Adipocyte (in vitro differentiated cells): ENCODE measurements around the gene AKT2.
"Not testable (repeated sequence)": the region's sequence is repeated elsewhere in the genome, so short reads cannot be mapped to it uniquely, and the experiment has no call there.

Experiments
- DNase-seq: peaks from one replicate; pipeline ENCODE4 v3.0.0-alpha.2; 2015; ENCODE audit warnings: low read depth
- H3K27me3 ChIP-seq: replicated peaks from 2 replicates; pipeline ENCODE4 v1.7.0; 2013; ENCODE audit warnings: mild to moderate bottlenecking, low read length, moderate library complexity; ENCODE audit not compliant: control insufficient read depth, insufficient read depth
- H3K36me3 ChIP-seq: 2 replicates; pipeline ENCODE4 v1.7.0; 2013; ENCODE audit warnings: low read length, mild to moderate bottlenecking, moderate library complexity; ENCODE audit not compliant: control insufficient read depth, insufficient read depth, severe bottlenecking
- H3K4me1 ChIP-seq: 2 replicates; pipeline ENCODE4 v1.7.0; 2013; ENCODE audit warnings: mild to moderate bottlenecking, low read length, moderate library complexity; ENCODE audit not compliant: control insufficient read depth, insufficient read depth
- H3K4me3 ChIP-seq: 2 replicates; pipeline ENCODE4 v1.7.0; 2013; ENCODE audit warnings: mild to moderate bottlenecking, low read length, moderate library complexity
- H3K9ac ChIP-seq: 2 replicates; pipeline ENCODE4 v1.7.0; 2013; ENCODE audit warnings: mild to moderate bottlenecking, low read length, moderate library complexity
- H3K9me3 ChIP-seq: 2 replicates; pipeline ENCODE4 v1.7.0; 2013; ENCODE audit warnings: mild to moderate bottlenecking, low read length, moderate library complexity; ENCODE audit not compliant: control insufficient read depth

Gene AKT2

GRCh38 chr19:40284501-40285352, at the start of gene AKT2:
AKT2 (minus strand) TSS chr19:40285345; CDS start chr19:40265267, 20,078 bp downstream.
- Histone ChIP-seq H3K27me3 (no peaks in the 10 kb centered on the region), H3K9me3 (no peaks in the 10 kb centered on the region), H3K36me3 (no peaks in the 10 kb centered on the region), H3K4me3 (peak within 1 kb of the TSS; percentile 94), H3K4me1 (peaks cover 61% of the 10 kb centered on the region), H3K9ac (peak within 1 kb of the TSS; percentile 96)
- peak; percentile 77 for DNase-seq

- not testable (repeated sequence) for DNase-seq
Observed at GRCh38 chr19:40333083-40333482, 47.9 kb upstream of the AKT2 start.

GRCh38 chr19:40332669-40333068, 47.5 kb upstream of the AKT2 start:
- H3K4me1 ChIP-seq = no peaks in the 10 kb centered on the region
- no peak overlapping the region for H3K9ac ChIP-seq
- H3K36me3 ChIP-seq = peaks cover 61% of the 10 kb centered on the region
- no peak for DNase-seq
- H3K4me3 ChIP-seq = no peak overlapping the region
- no peaks in the 10 kb centered on the region for H3K27me3 ChIP-seq
- no peaks in the 10 kb centered on the region for H3K9me3 ChIP-seq

More at GRCh38 chr19:40333083-40333482, 47.9 kb upstream of the AKT2 start:
- not testable (repeated sequence) for H3K4me1 ChIP-seq, H3K4me3 ChIP-seq, H3K9me3 ChIP-seq, H3K9ac ChIP-seq, H3K27me3 ChIP-seq
- H3K36me3 ChIP-seq = peaks cover 57% of the 10 kb centered on the region

- Histone ChIP-seq H3K4me3 (no peak overlapping the region), H3K4me1 (no peaks in the 10 kb centered on the region), H3K9me3 (no peaks in the 10 kb centered on the region), H3K9ac (no peak overlapping the region), H3K27me3 (no peaks in the 10 kb centered on the region), H3K36me3 (peaks cover 71% of the 10 kb centered on the region)
- no peak for DNase-seq
Observed at GRCh38 chr19:40331052-40331451, 45.9 kb upstream of the AKT2 start.

- no peaks in the 10 kb centered on the region for H3K9me3 ChIP-seq
- DNase-seq = no peak
- no peaks in the 10 kb centered on the region for H3K4me1 ChIP-seq
- no peak overlapping the region for H3K4me3 ChIP-seq
- H3K27me3 ChIP-seq = no peaks in the 10 kb centered on the region
- H3K9ac ChIP-seq = no peak overlapping the region
- H3K36me3 ChIP-seq = peaks cover 80% of the 10 kb centered on the region
Observed at GRCh38 chr19:40326201-40326600, 41.1 kb upstream of the AKT2 start.

- Histone ChIP-seq H3K36me3 (peaks cover 78% of the 10 kb centered on the region), H3K4me1 (no peaks in the 10 kb centered on the region), H3K9ac (no peak overlapping the region), H3K27me3 (no peaks in the 10 kb centered on the region), H3K4me3 (no peak overlapping the region), H3K9me3 (no peaks in the 10 kb centered on the region)
- DNase-seq = no peak
Observed at GRCh38 chr19:40323705-40324104, 38.6 kb upstream of the AKT2 start.

- no peak for DNase-seq
- Histone ChIP-seq H3K4me1 (no peaks in the 10 kb centered on the region), H3K36me3 (peaks cover 78% of the 10 kb centered on the region), H3K4me3 (no peak overlapping the region), H3K27me3 (no peaks in the 10 kb centered on the region), H3K9ac (no peak overlapping the region), H3K9me3 (no peaks in the 10 kb centered on the region)
Observed at GRCh38 chr19:40322951-40323615, 37.9 kb upstream of the AKT2 start.

- H3K36me3 ChIP-seq = peaks cover 71% of the 10 kb centered on the region
- DNase-seq = no peak
- H3K27me3 ChIP-seq = no peaks in the 10 kb centered on the region
- no peaks in the 10 kb centered on the region for H3K4me1 ChIP-seq
- H3K4me3 ChIP-seq = no peak overlapping the region
- no peaks in the 10 kb centered on the region for H3K9me3 ChIP-seq
- no peak overlapping the region for H3K9ac ChIP-seq
Observed at GRCh38 chr19:40322271-40322610, 37.1 kb upstream of the AKT2 start.

- no peak overlapping the region for H3K4me3 ChIP-seq
- peaks cover 69% of the 10 kb centered on the region for H3K36me3 ChIP-seq
- no peak for DNase-seq
- H3K9me3 ChIP-seq = no peaks in the 10 kb centered on the region
- no peaks in the 10 kb centered on the region for H3K4me1 ChIP-seq
- no peaks in the 10 kb centered on the region for H3K27me3 ChIP-seq
- no peak overlapping the region for H3K9ac ChIP-seq
Observed at GRCh38 chr19:40321566-40322270, 36.6 kb upstream of the AKT2 start.

- H3K9ac ChIP-seq = no peak overlapping the region
- DNase-seq = no peak
- H3K9me3 ChIP-seq = no peaks in the 10 kb centered on the region
- H3K36me3 ChIP-seq = peaks cover 63% of the 10 kb centered on the region
- no peak overlapping the region for H3K4me3 ChIP-seq
- H3K27me3 ChIP-seq = no peaks in the 10 kb centered on the region
- H3K4me1 ChIP-seq = no peaks in the 10 kb centered on the region
Observed at GRCh38 chr19:40321076-40321475, 35.9 kb upstream of the AKT2 start.

GRCh38 chr19:40320558-40320935, 35.4 kb upstream of the AKT2 start:
- H3K36me3 ChIP-seq = peaks cover 58% of the 10 kb centered on the region
- no peak for DNase-seq
- no peak overlapping the region for H3K9ac ChIP-seq
- no peaks in the 10 kb centered on the region for H3K9me3 ChIP-seq
- H3K4me1 ChIP-seq = no peaks in the 10 kb centered on the region
- no peaks in the 10 kb centered on the region for H3K27me3 ChIP-seq
- H3K4me3 ChIP-seq = no peak overlapping the region
